DOHH2 (cell line): ENCODE data around the gene IL19.

Source experiments
- CTCF ChIP-seq: fragments of 200-600 bp; sonication (generic); IDR thresholded peaks from one replicate; pipeline ENCODE4 v1.5.1; 2014; ENCODE audit warnings: antibody characterized with exemption, mild to moderate bottlenecking, low read depth, low read length; ENCODE audit not compliant: poor library complexity, severe bottlenecking
- EZH2phosphoT487 ChIP-seq: fragments of 200-600 bp; sonication (generic); IDR thresholded peaks from 2 replicates; pipeline ENCODE4 v1.6.1; 2017; ENCODE audit warnings: borderline replicate concordance, mild to moderate bottlenecking, antibody characterized with exemption, low read length, moderate library complexity, mixed read lengths

DNA sequence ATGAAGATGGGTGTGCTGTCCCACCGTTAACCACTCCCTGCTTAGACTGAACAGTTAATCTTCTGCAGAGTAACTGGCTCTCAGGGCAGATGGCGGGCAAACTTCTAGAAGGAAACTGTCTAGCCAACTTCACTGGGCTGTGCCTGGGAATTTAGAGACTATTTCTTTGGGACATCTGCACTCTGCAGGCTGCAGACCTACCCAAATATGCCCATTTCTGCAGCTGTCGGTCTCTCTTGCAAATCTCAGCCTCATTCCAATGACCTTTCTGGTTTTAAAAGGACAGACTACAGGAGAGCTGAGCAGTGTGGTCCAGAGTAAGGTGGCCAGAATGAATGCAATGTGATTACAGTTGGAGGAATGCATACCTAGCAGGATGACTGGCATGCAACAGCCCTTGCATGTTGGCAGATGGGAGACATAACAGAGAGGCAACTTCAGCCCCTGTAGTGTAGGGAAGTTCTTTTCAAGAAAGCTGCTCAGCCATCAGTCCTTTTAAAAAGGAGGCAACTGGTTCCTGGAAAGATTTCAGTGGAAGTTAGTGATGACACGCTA, 68.5 kb downstream of the IL19 start:
- TF ChIP-seq CTCF (no peak), EZH2phosphoT487 (no peak)
